SU-DHL-6 (cell line): ENCODE measurements around the gene ANP32A.

Experiments used
- H2AFZ ChIP-seq: fragments of 200-600 bp; sonication (generic); 2 replicates; pipeline ENCODE4 v1.6.1; 2014; ENCODE audit warnings: low read depth, mild to moderate bottlenecking, moderate library complexity, mixed read lengths, antibody characterized with exemption, low read length; ENCODE audit not compliant: severe bottlenecking
- H3F3A ChIP-seq: fragments of 200-600 bp; shearing (Covaris generic); 2 replicates; pipeline ENCODE4 v1.6.0; 2016; ENCODE audit warnings: antibody characterized with exemption, mild to moderate bottlenecking; ENCODE audit not compliant: insufficient read depth
- H3K27ac ChIP-seq: fragments of 200-600 bp; sonication (generic); 2 replicates; pipeline ENCODE4 v1.5.1; 2016; ENCODE audit warnings: low read depth, mild to moderate bottlenecking, low read length, moderate library complexity, mixed read lengths
- H3K27me3 ChIP-seq: fragments of 200-600 bp; sonication (generic), shearing (Covaris generic); 2 replicates; pipeline ENCODE4 v1.6.0; 2014; ENCODE audit warnings: mild to moderate bottlenecking, low read length
- H3K36me3 ChIP-seq: fragments of 200-600 bp; sonication (generic); 2 replicates; pipeline ENCODE4 v1.6.1; 2014; ENCODE audit warnings: mild to moderate bottlenecking, low read length, mixed read lengths
- H3K4me2 ChIP-seq: fragments of 300-600, 200-600 bp; shearing (Covaris generic), sonication (generic); 2 replicates; pipeline ENCODE4 v1.6.0; 2014; ENCODE audit warnings: low read length, low read depth, mild to moderate bottlenecking; ENCODE audit not compliant: poor library complexity, severe bottlenecking
- H3K4me3 ChIP-seq: fragments of 200-600 bp; sonication (generic); 2 replicates; pipeline ENCODE4 v1.5.1; 2014; ENCODE audit warnings: antibody characterized with exemption, low read length, mild to moderate bottlenecking, mixed read lengths; ENCODE audit not compliant: insufficient read depth, poor library complexity, severe bottlenecking
- H3K79me2 ChIP-seq: fragments of 200-600 bp; sonication (generic); 2 replicates; pipeline ENCODE4 v1.6.1; 2014; ENCODE audit warnings: mild to moderate bottlenecking, low read length, moderate library complexity; ENCODE audit not compliant: insufficient read depth
- H3K9ac ChIP-seq: fragments of 200-600 bp; sonication (generic); 2 replicates; pipeline ENCODE4 v1.7.0; 2014; ENCODE audit warnings: mild to moderate bottlenecking, low read length
- H3K9me2 ChIP-seq: fragments of 200-600 bp; sonication (generic); replicated peaks from 2 replicates; pipeline ENCODE4 v1.6.1; 2014; ENCODE audit warnings: low read length; ENCODE audit not compliant: insufficient read depth
- H3K9me3 ChIP-seq: fragments of 200-600 bp; sonication (generic); 2 replicates; pipeline ENCODE4 v1.6.1; 2014; ENCODE audit warnings: low read length, mixed read lengths; ENCODE audit not compliant: insufficient read depth
- H4K20me1 ChIP-seq: fragments of 200-600 bp; sonication (generic); 2 replicates; pipeline ENCODE4 v1.6.1; 2014; ENCODE audit warnings: low read depth, mild to moderate bottlenecking, antibody characterized with exemption, low read length, moderate library complexity, mixed read lengths
- CTCF ChIP-seq: fragments of 200-600 bp; sonication (generic); IDR thresholded peaks from one replicate; pipeline ENCODE4 v1.5.1; 2017; ENCODE audit warnings: antibody characterized with exemption, mild to moderate bottlenecking, low read length, moderate library complexity; ENCODE audit not compliant: insufficient read depth, poor library complexity, severe bottlenecking
- EZH2phosphoT487 ChIP-seq: fragments of 200-600 bp; sonication (generic), shearing (Covaris generic); conservative IDR thresholded peaks from 2 replicates; pipeline ENCODE4 v1.6.1; 2018; ENCODE audit warnings: mild to moderate bottlenecking, antibody characterized with exemption, low read length, moderate library complexity, mixed read lengths

Gene ANP32A

GRCh38 chr15:68730471-68730919, 90.2 kb downstream of the ANP32A start:
- no peak overlapping the region for H3K4me3 ChIP-seq
- no peaks in the 10 kb centered on the region for H3K36me3 ChIP-seq
- H3K27ac ChIP-seq = no peak overlapping the region
- no peaks in the 10 kb centered on the region for H3K27me3 ChIP-seq
- H3K79me2 ChIP-seq = no peaks in the 10 kb centered on the region
- H3K9me3 ChIP-seq = no peaks in the 10 kb centered on the region
- H3K9me2 ChIP-seq = no peaks in the 10 kb centered on the region
- no peaks in the 10 kb centered on the region for H4K20me1 ChIP-seq
- TF ChIP-seq CTCF (no peak), EZH2phosphoT487 (no peak)
- no peaks in the 10 kb centered on the region for H3F3A ChIP-seq
- no peak overlapping the region for H3K4me2 ChIP-seq
- no peak overlapping the region for H2AFZ ChIP-seq
- no peak overlapping the region for H3K9ac ChIP-seq

- TF ChIP-seq CTCF (no peak), EZH2phosphoT487 (no peak)
- Histone ChIP-seq H3K9me3 (no peaks in the 10 kb centered on the region), H3K27ac (no peak overlapping the region), H2AFZ (no peak overlapping the region), H3F3A (no peaks in the 10 kb centered on the region), H3K9ac (no peak overlapping the region), H3K4me3 (no peak overlapping the region), H3K4me2 (no peak overlapping the region), H3K79me2 (no peaks in the 10 kb centered on the region), H3K9me2 (no peaks in the 10 kb centered on the region), H4K20me1 (no peaks in the 10 kb centered on the region), H3K27me3 (no peaks in the 10 kb centered on the region), H3K36me3 (no peaks in the 10 kb centered on the region)
Observed at GRCh38 chr15:68729789-68730411, 90.8 kb downstream of the ANP32A start.
